ENCODE results near the gene MOSMO.
"Not testable (repeated sequence)": the region's sequence is repeated elsewhere in the genome, so short reads cannot be mapped to it uniquely, and the experiment has no call there.

Gene MOSMO

GRCh38 chr16:22001591-22001990, 6.3 kb upstream of the MOSMO start:
- H3K27ac ChIP-seq: no peak overlapping the region
- no peak for TF ChIP-seq ZFX (IDR thresholded peaks at IDR 0.05; ENCODE audit: borderline replicate concordance)
- no peak for TF ChIP-seq CTCF (IDR thresholded peaks at IDR 0.05)

GRCh38 chr16:22002047-22002446, 5.9 kb upstream of the MOSMO start:
- not testable (repeated sequence) for H3K27ac ChIP-seq

- TF ChIP-seq ZFX (IDR thresholded peaks at IDR 0.05; ENCODE audit: borderline replicate concordance) (no peak), CTCF (IDR thresholded peaks at IDR 0.05) (no peak)
- no peak overlapping the region for H3K27ac ChIP-seq
Observed at GRCh38 chr16:22003195-22003594, 4.7 kb upstream of the MOSMO start.

- TF ChIP-seq CTCF (IDR thresholded peaks at IDR 0.05): no peak
- TF ChIP-seq ZFX (IDR thresholded peaks at IDR 0.05; ENCODE audit: borderline replicate concordance): no peak
- H3K27ac ChIP-seq: no peak overlapping the region
Observed at GRCh38 chr16:22004341-22004740, 3.6 kb upstream of the MOSMO start.

GRCh38 chr16:22005746-22006145, 2.2 kb upstream of the MOSMO start:
- no peak overlapping the region for H3K27ac ChIP-seq
- TF ChIP-seq ZFX (IDR thresholded peaks at IDR 0.05; ENCODE audit: borderline replicate concordance): no peak
- TF ChIP-seq CTCF (IDR thresholded peaks at IDR 0.05): no peak

- no peak overlapping the region for H3K27ac ChIP-seq
Observed at GRCh38 chr16:22006636-22007035, 1.3 kb upstream of the MOSMO start.

GRCh38 chr16:22007159-22007508, 777 bp upstream of the MOSMO start:
- TF ChIP-seq ZFX (IDR thresholded peaks at IDR 0.05; ENCODE audit: borderline replicate concordance) (no peak), CTCF (IDR thresholded peaks at IDR 0.05) (no peak)
- H3K27ac ChIP-seq: peak overlapping the region; percentile 60; the same call in 1 of the 2 replicates

More at GRCh38 chr16:22006636-22007035, 1.3 kb upstream of the MOSMO start:
- no peak for TF ChIP-seq CTCF (IDR thresholded peaks at IDR 0.05)
- TF ChIP-seq ZFX (IDR thresholded peaks at IDR 0.05; ENCODE audit: borderline replicate concordance): no peak

Measured in 22Rv1 (cell line).